HG02678 (cell line): ENCODE results near the gene SMU1.
"Not testable (repeated sequence)": the region's sequence is repeated elsewhere in the genome, so short reads cannot be mapped to it uniquely, and the experiment has no call there.

ENCODE experiments used
- ATAC-seq: cut with Tn5 transposase; IDR thresholded peaks from one replicate; pipeline ENCODE4 v1.9.1; 2021; ENCODE audit warnings: mild to moderate bottlenecking, moderate library complexity; ENCODE audit not compliant: unreplicated experiment

SMU1 gene

DNA sequence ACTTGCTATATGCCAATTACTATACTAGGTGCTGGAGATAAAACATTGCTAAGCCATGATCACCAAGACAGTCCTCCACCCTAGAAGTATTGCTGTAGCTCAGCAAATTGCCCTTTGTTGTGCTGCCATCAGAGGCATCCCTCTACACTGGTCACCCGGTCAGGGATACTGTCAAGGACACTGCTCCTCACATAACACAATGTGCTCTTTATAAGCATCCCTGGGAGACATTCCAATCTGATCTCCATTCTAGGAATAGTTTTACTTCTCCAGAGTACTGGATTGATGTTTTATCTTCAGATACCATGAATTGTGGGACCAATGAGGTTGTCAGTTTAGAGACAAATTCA, 61.8 kb downstream of the SMU1 start:
- no peak for ATAC-seq

DNA sequence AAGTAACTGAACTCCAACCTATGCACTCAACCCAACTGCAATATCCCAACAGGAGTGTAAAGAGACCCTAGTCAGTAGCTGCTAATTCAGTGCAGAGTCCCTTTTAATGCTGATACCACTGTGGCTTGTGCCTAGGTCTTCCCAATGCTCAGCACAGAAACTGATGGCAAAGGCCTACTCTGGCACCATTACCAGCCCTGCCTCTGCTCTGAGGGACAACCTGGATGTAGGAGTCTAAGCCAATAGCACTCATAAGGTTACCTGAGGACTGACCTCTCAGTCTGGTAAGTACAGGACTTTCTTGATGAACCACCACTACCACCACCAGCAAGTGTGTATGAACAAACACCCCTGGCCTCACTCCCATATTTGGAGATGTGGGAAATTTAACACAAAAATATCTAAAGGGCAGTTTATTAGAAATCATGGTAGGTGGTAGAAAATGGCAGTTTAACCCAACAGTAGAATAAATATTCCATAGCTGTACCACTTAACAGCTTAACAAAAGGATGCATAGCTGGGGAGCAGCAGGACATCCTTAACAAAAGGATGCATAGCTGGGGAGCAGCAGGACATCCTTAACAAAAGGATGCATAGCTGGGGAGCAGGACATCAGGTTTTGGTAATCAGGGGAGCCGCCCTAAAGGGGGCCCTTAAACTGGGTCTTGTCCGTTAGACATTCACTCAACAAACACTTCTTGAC, 62.4 kb downstream of the SMU1 start:
- ATAC-seq, result no peak

DNA sequence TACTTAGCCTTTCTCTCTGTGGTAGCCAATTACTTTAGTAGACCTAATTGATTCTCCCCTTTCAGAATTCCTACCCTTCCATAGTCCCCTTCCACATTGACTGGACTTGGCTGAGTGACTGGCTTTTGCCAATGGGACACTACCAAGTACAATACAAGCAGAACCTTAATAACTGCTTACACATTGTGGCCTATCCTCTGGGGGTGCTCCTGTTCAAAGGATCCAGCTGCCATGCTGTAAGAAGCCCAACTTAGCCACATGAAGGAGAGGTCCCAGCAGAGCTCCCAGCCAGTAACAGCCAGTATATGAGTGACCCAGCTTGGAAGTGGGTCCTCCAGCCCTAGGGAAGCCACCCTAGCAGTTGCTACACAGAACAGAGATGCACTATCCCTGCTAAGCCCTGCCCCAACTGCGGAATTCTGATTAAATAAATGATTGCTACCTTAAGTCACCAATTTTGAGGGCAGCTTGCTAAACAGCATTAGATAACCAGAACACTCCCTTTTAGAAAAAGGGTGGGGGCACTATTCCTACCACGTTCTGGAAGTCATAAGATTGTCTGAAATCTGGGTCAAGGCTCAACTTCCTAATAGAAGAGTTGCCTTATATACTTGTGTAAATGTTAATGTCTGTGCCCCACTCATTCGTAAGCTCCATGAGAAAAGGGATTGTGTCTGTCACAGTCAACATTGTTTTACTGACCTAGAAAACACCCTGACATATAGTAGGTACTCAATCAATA, 64.0 kb downstream of the SMU1 start:
- ATAC-seq, result no peak

DNA sequence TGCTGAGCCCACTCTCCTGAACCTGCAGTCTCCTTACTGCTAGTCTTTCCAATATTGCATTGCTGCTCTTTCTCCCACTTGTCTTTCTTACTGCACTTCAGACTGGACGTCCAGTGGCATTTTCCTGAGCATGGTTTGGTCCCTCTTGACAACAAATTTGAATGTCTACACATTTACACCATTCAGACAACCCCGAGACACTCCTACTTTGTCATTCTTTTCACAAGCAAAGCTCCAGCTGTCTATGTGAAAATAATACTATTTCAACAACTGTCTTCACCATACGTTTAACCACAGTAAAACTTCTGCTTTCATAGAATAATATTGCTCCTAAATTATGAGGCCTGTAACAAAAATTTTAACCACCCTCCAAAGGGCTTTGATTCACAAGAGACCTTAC, 64.6 kb downstream of the SMU1 start:
- ATAC-seq, result no peak

DNA sequence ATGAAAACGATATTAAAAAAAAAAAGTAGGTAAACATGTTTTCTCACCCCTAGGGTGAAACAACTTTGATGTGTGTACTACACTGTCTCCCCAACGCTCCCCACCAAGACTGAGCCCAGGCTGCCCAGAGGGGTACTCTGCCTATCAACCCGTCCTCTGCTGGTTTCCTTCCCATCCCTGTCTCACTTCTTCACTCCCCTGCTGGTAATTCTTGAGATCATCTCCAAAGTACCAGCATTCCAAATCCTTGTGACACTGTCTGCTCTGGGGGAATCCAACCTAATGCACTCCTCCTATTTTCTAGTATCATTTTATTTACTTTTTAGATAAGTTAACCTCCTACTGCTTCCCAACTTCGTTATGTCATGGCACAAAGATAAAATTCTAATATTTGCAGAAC, 68.7 kb downstream of the SMU1 start:
- no peak for ATAC-seq

DNA sequence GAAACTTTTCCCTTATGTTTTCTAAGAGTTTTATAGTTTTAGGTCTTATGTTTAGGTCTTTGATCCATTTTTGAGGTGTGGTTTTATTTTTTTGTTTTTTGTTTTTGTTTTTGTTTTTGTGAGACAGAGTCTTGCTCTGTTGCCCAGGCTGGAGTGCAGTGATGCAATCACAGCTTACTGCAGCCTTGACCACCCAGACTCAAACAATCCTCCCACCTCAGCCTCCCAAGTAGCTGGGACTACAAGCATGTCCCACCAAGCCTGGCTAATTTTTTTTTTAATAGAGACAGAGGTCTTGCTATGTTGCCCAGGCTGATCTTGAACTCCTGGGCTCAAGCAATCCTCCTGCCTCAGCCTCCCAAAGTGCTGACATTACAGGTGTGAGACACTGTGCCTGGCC, 71.1 kb downstream of the SMU1 start:
- not testable (repeated sequence) for ATAC-seq

DNA sequence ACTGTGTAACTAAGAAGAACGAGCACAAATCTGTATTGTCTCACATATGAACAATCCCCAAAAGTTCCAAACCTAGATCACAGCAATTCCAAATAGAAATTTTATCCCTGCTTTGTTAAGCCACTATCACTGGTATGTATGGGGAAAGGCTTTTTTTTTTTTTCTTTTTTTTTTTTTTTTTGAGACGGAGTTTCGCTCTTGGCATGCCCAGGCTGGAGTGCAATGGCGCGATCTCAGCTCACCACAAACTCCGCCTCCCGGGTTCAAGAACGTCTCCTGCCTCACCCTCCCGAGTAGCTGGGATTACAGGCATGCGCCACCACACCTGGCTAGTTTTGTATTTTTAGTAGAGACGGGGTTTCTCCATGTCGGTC, 75.8 kb downstream of the SMU1 start:
- not testable (repeated sequence) for ATAC-seq

DNA sequence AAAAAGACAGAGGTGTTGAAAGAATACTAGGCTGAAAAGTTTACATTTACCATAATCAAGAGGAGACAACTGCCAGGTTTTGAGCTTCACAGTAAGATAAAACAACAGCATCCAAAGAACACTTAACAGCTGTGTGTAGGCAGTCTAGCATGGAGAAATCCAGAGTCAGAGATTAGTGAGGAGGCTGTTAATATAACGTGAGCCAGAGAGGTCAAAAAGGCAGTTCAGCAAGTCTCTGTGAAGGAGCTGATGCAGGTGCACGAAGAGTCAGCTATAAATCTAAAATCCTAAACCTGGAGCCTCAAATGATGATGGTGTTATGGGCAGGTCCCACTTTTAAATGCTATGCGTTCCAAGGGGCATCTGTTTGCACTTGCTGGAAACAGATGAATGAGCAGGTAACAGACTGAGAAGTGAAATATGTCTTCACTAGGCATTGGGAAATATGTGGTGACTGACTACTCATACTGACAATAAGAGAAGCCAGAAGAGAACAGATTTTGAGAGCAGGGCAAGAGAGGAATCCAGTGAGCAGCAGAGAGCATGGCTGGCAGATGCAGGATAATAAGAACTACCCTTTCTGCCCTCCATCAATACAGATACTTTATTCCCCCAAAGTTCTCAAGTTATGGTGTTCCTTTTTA, 83.8 kb downstream of the SMU1 start:
- no peak for ATAC-seq

DNA sequence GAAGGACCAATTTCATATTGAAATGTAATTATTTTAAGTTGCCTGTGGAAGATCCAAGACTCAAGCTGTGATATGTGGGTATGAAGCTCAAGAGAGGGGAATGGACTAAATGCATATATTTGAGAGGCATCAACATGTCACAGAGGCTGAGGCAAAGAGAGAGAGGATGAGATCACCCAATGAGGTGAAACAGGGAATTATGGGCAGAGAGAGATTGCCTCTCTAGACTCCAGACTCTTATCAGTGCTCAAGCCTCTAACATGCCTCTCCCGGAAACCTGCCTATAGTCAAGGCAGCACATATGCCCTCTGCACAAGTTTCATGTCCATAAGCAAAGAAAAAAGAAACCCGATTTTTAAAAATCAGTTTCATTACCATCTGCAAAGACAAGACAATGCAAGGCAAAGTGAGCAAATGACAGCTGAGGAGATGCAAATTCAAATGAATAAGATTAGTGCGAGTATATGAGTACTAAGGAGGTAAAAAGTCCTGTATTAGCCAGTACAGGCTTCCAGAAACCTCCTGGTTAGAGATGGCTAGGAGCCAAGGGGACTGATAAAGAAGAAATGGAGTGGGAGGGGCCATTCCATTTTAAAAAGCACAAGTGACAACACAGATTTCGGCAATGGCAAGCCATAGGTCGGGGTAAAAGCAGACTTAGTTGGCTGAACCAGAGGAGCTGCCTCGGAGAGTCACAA, 84.4 kb downstream of the SMU1 start:
- ATAC-seq, result no peak
